Mesodermal cell (in vitro differentiated cells): ENCODE measurements around the gene PTX3.

Source experiments
- H3K27ac ChIP-seq: 2 replicates; pipeline ENCODE4 v1.7.0; 2013; ENCODE audit warnings: mild to moderate bottlenecking, low read depth, low read length, moderate library complexity; ENCODE audit not compliant: severe bottlenecking
- H3K36me3 ChIP-seq: 2 replicates; pipeline ENCODE4 v1.7.1; 2013; ENCODE audit warnings: mild to moderate bottlenecking, low read length, moderate library complexity; ENCODE audit not compliant: control insufficient read depth, insufficient read depth
- H3K4me1 ChIP-seq: one replicate; pipeline ENCODE4 v1.7.1; 2013; ENCODE audit warnings: mild to moderate bottlenecking, low read length; ENCODE audit not compliant: insufficient read depth, control insufficient read depth, poor library complexity, severe bottlenecking
- H3K4me3 ChIP-seq: 2 replicates; pipeline ENCODE4 v1.7.0; 2013; ENCODE audit warnings: low read length, control low read depth, mild to moderate bottlenecking; ENCODE audit not compliant: insufficient read depth, poor library complexity, severe bottlenecking; ENCODE audit errors: extremely low read depth
- H3K9me3 ChIP-seq: 2 replicates; pipeline ENCODE4 v1.7.1; 2013; ENCODE audit warnings: mild to moderate bottlenecking, low read length, moderate library complexity; ENCODE audit not compliant: control insufficient read depth
- WGBS, 2 experiments: methylation state at CpG; one replicate each; pipeline ENCODE4 v1.1.5; 2013; ENCODE audit warnings: missing lambda C conversion rate in 2 of 2; ENCODE audit not compliant: insufficient coverage in 2 of 2; 5-methylcytosine and 5-hydroxymethylcytosine counted together

PTX3 gene

DNA sequence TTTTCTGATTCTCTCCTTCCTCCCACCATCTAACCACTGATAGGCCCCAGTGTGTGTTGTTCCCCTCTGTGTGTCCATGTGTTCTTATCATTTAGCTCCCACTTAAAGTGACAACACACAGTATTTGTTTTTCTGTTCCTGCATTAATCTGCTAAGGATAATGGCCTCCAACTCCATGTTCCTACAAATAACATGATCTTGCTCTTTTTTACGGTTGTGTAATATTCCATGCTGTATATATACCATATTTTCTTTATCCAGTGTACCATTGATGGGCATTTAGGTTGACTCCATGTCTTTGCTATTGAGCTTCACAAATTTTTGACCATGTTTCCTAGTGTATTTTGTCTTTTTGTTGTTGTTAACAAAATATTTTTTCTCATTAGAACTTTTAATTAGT, 36.0 kb downstream of the PTX3 start:
- Histone ChIP-seq H3K9me3 (no peaks in the 10 kb centered on the region), H3K27ac (no peak overlapping the region), H3K4me3 (no peak overlapping the region), H3K36me3 (no peaks in the 10 kb centered on the region), H3K4me1 (no peaks in the 10 kb centered on the region)
- WGBS, 2 experiments = no CpG with 5 or more reads among the region's 1 CpG

DNA sequence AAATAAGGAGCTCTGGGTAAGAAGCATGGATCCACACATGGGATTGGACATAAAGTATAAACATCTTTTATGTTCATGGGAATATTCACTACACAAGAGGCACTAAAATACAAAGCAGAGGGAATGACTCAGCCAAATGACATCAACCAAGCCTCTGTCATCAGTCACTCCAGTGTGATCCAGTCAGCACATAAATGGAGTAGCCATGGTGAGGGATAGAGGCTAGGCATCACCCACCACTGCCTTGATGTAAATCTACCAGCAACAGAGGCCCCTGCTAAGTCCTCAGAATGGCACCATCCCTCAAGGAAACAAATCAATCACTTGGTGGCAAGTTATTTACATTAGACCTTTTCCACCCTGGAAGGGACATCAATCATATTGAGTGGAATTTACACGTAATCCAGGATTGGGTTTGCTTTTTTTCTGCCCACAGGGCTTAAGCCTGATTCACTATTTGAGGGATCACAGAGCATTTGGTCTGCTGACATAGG, 39.3 kb downstream of the PTX3 start:
- WGBS, 2 experiments = 80% methylated on average over 1 of the region's 1 CpG; no CpG with 5 or more reads in 1 of the 2 experiments
- Histone ChIP-seq H3K27ac (no peak overlapping the region), H3K4me1 (no peaks in the 10 kb centered on the region), H3K9me3 (no peaks in the 10 kb centered on the region), H3K36me3 (no peaks in the 10 kb centered on the region), H3K4me3 (no peak overlapping the region)

DNA sequence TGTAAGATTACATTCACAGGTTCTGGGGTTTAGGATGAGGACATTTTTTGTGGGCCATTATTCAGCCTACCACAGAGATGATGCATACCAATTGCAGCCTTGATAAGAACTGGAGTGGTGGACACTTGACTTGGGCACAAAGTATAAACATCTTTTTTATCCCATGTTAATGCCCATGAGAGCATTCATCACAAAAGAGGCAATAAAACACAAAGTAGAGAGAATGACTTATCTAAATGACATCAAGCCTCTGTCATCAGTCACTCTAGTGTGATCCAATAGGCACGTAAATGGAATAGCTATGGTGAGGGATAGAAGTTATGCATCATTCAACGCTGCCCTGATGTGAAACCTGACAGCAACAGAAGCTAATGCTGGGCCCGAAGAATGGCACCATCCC, 40.8 kb downstream of the PTX3 start:
- WGBS, 2 experiments = 100% methylated on average over 2 of the region's 3 CpGs; no CpG with 5 or more reads in 1 of the 2 experiments
- H3K27ac ChIP-seq = no peak overlapping the region
- no peaks in the 10 kb centered on the region for H3K4me1 ChIP-seq
- peaks cover 3% of the 10 kb centered on the region for H3K9me3 ChIP-seq
- H3K36me3 ChIP-seq = no peaks in the 10 kb centered on the region
- no peak overlapping the region for H3K4me3 ChIP-seq

DNA sequence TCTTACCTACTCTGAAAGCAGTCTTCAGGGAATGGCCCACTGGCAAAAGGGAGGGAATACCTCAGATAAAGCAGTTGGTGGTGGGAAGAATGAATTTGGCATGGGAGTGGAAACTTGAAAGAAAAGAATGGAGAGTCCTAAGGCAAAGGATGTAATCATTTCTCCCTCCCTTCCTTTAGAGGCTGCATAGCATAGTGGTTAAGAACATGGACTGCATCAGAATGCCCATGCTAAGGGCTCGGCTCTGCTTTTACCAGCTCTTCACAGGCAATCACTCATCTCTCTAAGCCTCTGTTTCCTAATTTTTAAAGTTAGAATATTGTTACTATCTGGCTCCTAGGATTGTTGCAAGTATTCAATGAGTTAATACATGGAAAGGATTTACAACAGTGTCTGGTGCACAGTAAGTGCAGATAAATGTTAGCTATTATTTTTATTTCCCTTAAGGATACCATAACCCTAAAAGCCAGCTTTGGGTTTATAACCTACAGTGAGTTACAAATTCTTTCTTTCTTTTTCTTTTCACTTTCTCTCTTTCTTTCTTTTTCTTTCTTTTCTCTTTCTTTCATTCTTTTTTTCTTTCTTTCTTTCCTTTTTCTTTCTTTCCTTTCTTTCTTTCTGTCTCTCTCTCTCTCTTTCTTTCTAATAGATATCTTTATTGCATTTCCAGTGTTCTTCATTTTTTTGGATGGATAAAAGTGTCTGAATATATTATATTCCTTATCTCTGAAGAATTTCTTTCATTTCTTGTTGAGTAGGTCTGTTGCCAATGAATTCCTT, 43.0 kb downstream of the PTX3 start:
- no peaks in the 10 kb centered on the region for H3K36me3 ChIP-seq
- no peaks in the 10 kb centered on the region for H3K4me1 ChIP-seq
- no CpG with 5 or more reads among the region's 1 CpG for WGBS, 2 experiments
- H3K27ac ChIP-seq = no peak overlapping the region
- H3K9me3 ChIP-seq = peaks cover 3% of the 10 kb centered on the region
- no peak overlapping the region for H3K4me3 ChIP-seq

DNA sequence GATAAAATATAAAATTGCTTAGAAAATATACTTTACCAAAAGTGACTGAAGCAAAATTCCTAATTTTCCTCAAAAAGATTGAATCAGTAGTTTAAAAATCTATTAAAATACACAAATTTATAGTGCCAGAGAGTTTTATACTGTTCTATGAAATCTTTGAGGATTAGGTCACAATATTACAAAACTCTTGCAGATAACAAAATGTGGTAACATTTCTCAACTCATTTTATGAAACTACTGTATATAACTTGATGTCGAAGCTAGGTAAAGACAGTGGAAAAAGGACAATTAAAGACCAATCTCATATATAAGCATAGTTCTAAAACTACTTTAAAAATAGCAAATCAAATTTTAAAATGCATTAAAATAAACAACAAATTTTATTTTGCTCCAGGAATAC, 50.7 kb downstream of the PTX3 start:
- no peaks in the 10 kb centered on the region for H3K9me3 ChIP-seq
- no peaks in the 10 kb centered on the region for H3K4me1 ChIP-seq
- H3K4me3 ChIP-seq = no peak overlapping the region
- H3K27ac ChIP-seq = no peak overlapping the region
- no CpG with 5 or more reads among the region's 1 CpG for WGBS, 2 experiments
- H3K36me3 ChIP-seq = no peaks in the 10 kb centered on the region

DNA sequence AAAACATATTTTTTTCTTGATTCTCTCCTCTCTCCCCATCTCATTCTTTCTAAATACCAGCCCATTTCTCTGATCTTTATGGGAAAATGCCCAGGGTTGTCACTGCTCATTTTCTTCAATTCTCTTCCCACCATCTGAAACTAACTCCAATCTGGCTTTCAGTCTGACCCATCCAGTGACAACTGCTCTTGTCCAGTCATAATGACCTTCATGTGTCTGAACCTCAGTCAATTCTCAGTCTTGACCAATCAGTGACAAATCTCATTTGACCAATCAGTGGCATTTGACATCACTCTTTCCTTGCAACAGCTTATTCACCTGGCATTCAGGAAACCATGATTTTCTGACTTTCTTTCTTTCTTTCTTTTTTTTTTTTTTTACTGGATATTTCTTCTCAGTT, 51.5 kb downstream of the PTX3 start:
- Histone ChIP-seq H3K4me3 (no peak overlapping the region), H3K9me3 (no peaks in the 10 kb centered on the region), H3K36me3 (no peaks in the 10 kb centered on the region), H3K27ac (no peak overlapping the region), H3K4me1 (no peaks in the 10 kb centered on the region)

DNA sequence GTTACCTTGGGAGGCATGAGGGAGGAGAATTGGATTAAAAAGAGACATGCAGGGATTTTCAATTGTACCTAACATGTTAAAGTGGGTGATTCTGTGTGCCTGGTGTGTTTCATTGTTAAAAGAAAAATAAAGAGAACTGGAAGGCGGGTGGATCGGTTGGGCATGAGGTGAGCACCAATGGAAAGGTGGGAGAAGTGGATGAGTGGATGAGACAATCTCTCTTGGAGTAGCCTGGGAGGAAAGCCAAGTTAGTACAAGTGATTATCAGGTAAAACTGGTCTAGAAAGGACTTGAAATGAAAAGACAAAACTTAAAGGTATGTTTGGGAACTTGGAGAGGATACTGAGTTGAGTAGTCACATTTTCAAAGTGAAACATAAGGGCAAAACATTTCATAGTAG, 54.5 kb downstream of the PTX3 start:
- Histone ChIP-seq H3K36me3 (no peaks in the 10 kb centered on the region), H3K27ac (no peak overlapping the region)
- WGBS, 2 experiments = 81 to 95% methylated on average over 2 of the region's 2 CpGs

More for the DNA sequence above, 54.5 kb downstream of the PTX3 start:
- Histone ChIP-seq H3K9me3 (no peaks in the 10 kb centered on the region), H3K4me1 (no peaks in the 10 kb centered on the region), H3K4me3 (no peak overlapping the region)
